HG02973 (cell line): ENCODE measurements around the gene PLD1.

ENCODE experiments used
- ATAC-seq: cut with Tn5 transposase; IDR thresholded peaks from one replicate; pipeline ENCODE4 v1.9.1; 2021; ENCODE audit warnings: moderate library complexity; ENCODE audit not compliant: unreplicated experiment

The PLD1 gene

DNA sequence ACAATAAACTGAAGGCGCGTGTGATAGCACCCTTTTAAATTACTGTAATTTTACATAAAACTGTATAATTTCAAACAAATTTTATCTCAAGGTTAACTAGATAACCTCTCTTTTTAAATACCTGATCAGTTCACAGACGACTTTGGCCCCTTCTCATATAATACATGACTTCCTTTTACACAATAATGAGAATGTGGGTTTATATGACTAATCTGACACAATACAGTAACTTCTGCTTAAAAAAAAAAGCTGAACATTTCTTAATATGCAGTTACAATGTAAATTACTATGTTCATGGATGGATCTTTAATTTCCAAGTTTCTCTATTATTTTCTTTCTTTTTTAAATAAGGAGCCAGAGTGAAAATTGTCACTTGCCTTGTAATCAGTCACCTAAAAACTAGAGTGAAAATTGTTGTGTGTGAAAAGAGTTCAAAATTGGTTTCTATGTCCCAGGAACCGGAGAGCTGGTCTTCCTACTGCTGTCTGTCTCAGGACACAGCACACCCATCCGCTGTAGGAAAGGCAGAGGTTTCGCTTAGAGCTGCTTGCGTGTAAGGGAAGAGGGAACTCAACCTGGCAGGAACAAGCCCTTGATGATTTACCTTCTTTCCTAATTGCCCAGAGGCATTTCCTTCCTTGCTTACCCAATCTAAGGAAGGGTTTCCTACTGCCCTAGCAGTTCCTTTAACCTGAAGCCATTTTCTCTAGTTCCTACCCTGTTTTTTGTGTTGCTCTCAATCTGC, 33.3 kb downstream of the PLD1 start:
- no peak for ATAC-seq

DNA sequence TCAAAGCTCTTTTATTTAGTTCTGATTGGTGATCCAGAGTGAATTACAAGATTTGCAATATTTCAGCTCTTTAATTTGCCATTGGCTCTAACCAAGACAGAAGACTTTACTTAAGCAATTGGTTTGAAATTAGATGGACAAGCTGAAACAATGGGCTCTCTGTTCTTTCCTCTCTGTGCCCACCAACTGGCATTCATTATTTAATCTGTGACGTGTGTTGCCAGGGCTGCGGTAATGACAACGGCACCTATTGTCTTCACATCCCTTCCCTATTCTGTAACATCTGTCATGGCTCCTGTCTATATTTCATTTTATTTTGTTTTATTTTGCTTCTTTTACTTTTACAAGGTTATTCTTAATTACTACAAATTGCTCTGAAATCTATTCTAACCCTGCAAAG, 33.9 kb downstream of the PLD1 start:
- no peak for ATAC-seq

DNA sequence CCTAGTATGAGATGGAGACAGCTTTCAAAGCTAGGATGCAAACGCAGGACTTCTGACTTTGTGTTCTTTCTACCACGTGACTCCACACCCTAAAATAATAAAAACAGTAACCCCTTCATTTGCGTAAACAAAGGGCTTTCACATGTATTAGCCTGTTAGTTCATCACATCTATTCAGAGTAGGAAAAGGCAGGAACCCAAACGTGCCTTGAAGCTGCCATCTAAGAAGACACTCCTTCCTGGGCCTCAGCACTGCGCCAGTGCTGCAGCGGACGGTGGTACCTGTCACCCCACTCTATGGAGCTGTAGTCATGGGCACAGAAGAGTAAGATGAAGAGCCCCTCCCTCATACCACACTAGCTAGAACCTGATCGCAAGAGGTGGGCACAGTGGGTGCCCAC, 34.3 kb downstream of the PLD1 start:
- ATAC-seq, result no peak

DNA sequence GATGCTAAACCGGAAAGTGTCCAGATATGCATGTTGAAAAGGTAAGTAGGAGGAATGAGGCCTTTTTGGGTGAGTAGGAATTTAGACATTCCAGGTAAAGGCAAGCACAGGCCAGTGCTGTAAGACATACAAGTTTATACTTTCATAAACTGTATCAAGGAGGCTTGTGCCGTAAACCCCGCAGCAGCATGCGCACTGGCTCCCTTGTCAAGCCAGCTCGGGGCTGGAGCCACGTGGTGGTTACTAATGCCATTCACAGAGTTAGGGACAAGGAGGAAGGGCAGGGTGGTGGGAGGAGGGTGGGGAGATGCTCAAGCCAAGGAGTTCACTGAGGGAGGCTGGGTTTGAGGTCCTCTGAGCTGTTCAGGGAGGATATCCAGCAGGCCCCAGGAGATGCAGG, 35.8 kb downstream of the PLD1 start:
- no peak for ATAC-seq

DNA sequence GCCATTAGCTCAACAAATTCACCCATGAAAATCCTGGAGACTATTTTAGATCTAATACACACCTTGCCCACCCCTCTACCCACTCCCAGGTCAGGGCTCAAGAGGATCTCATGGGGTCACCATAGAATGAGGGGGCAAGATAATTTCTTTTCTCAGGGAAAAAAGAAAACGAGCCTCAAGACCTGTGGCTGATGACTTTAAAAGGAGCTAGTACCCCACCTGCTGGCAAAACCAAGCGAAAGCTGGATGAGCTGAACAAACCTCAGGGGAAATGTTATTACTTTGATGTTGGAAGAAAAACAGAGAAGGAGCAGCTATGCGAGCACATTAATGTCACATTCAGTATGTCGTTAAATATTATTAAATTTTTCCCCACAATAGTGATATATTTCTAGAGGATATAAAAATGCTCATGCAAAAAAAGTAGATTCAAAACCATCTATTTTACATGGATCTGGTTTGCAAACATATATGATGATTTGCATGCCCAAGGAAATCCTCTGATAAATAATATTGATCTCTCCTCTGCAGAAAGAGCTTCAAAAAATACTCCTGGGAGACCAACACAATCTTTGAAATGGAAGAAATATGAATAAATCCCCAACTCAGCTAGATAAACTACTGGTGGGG, 37.7 kb downstream of the PLD1 start:
- ATAC-seq, result no peak

DNA sequence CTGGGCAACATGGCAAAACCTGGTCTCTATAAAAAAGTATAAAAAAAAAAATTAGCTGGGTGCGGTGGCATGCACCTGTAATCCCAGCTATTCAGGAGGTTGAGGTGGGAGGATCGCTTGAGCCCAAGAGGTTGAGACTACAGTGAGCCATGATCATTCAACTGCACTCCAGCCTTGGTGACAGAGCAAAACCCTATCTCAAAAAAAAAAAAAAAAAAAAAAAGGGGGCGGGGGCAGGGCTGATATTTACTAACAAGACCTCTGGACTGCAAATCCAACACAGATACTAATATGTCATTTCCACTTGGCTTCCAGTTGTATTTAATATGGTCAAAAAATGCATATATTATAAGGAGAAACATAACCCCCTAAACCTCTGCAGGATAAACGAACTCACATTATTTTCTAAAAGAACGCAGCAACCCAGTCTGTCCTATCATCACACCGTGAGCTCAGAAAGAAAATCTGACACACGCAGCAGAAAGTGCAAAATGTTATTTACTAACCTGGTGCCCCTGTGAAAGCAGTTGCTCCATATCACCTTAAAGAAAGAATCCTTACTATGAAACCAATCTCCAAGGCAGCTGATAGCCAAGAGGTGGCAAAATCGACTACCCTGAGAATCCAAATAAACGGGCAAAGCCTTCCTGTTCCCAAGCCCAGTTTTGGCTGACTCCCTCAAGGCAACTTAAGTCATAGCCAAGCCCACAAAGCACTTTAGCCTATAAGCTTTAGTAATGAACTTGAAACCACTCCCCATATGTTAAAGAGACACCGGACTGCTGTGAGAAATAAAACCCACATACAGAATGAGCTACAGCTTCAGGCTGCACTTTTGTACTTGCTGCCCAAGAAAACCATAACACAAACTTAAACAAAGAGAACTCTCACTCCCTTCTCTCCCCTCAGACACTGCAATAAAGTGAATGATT, 39.3 kb downstream of the PLD1 start:
- no peak for ATAC-seq

DNA sequence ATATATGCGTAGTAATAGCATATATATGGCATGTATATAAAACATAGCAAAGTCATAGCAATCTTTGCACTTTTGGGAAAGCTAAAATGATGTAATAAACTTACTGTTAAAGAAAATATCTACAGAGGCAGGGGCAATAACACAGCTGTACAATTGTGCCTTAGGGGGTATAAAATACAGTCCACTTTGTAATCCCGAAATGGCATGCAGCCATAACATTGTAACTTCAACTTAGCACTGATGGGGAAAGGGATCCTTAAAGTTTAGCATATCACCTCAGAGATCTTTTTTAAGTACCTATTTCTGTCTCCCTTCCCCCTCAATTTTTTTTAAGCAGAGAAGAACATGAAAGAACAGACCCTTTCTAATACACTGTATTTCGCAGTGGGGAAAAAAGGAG, 40.8 kb downstream of the PLD1 start:
- ATAC-seq, result no peak

DNA sequence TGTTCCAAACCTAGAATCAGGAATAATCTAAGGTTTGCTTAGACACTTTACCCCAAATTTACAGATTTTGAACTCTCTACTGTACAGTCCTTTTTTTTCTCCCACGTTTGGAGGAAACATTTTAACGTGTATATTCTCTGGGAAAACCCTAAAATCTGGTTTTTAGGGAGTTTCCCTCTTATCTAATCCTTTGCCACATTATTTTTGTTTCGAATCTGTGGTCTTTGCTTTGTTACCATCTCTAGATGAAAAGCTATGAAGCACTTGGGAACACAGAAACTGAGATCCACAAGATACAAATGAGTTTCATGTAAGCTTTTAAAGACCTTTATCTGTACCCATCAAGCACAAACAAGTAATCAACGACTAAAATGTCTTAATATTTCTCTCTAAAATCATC, 41.3 kb downstream of the PLD1 start:
- no peak for ATAC-seq

DNA sequence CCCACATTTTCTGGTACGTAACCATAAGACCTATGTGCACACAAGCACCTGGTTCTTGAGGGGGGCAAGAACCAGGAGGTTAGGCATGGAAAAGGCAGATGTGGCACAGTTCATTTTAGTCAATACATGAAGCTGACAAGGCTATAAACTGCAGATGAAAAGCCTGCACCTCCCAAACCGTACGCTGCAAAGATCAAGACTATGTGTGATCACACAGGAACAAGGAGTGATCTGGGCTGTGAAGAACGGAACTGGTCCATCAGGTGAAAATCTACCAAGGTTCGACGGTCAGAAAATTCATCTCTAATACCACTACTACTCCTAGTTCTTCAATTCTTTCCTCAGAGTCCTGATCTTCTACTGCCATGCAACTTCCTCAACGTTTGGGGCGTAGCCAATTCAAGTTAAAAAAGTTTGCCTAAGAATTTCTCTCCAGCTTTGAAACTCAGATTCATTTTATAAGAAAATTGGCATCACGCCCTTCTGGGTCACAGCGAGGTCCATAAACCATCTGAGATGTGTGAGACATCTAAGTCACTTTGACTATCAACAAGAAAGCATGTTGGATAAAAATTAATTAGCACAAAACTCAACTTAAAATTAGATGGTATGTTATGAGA, 41.9 kb downstream of the PLD1 start:
- ATAC-seq, result no peak

DNA sequence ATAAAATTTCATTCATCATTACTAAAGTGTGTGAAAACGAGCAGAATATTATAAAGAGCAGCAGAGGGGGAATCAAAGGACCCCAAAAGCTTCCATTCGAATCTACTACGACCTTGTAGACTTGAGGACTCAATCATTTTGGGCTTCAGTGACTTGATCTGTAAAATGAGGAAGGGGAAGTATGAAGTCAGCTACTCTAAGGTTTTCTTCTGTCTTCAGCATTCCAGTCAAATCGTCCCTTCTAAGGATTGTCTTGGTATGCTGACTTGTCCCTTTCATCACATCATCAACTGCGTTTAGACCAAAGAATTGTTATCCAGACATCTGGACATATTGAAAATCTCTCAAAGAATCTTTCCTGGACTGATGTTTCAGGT, 44.8 kb downstream of the PLD1 start:
- ATAC-seq, result no peak

DNA sequence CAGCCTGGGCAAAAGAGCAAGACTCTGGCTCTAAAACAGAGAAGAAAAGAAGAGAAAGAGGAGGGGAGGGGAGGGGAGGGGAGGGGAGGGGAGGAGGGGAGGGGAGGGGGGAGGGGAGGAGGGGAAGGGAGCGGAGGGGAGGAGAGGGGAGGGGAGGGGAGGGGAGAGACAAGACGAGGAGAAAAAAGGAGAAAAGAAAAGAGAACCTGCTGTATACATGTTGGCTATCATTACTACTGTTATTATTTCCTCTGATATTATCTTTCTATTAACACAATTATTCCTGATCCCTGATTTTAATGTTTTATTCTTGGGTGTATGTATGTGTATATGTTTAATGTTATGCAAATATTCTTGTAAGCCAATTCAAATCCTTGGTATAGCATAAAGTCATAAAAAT, 46.9 kb downstream of the PLD1 start:
- no peak for ATAC-seq

DNA sequence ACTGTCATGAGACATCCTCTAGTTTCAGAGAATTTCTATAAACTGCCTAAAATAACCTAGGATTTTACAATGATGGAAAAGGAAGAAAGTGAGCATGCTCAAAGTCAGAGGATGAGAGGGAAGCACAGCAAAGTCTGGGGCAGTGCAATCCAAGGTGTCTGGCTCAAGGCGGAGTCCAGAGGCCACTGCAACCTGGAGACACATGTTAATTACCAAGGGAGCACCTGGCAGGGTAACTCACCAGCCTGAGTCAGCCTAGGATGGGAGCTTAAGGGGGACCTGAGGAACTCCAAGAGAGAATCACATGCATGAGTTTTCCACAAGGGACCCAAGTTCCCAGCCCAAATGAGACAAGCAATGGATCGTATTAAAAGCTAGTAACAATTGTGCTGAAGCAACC, 49.8 kb downstream of the PLD1 start:
- ATAC-seq, result no peak

DNA sequence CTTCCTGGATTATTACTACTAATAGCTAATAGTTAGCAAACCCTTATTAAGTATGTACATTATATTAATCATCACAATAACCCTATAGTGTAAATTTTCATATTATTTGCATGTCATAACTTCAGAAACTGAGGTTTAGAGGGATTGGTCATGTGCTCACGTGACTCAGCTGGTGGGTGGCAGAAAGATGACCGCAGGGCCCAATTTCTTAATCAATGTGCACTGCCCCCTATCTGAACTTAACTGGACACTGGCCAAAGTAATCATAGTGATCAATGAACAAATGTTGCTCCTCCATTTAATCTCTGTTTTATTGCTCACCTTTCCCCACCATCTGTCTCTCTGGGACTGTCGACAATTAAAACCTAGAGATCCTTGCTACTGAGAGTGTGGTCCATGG, 52.2 kb downstream of the PLD1 start:
- ATAC-seq, result no peak

DNA sequence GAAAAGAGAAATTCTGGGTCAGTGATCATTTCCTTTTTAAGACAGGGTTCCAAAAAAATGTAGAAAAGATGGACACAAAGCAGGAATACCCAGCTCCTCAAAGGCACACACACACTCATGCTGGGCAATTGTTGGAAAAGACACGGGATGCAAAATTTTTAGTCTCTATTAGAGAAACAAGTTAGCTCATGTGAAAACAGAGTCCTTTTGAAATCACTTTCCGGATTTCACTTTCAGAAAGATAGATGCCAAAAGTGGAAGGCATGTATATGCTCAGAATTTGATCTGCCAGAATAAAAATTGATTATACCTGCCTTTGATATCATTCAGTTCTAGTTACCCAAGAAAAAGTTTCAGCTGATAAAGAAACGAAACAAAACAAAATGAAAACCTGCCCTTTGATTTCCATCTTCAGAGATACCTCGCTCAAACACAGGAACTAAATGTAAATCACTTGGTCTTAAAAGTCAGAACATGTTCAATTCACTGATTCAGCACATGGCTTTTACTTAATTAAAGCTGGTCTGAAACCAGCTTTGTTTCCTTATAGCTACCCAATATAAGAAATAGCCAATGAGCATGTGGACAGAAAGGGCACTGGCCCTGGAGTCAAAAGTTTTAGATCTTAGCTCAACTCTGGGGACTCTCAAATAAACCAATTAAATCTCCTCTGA, 52.8 kb downstream of the PLD1 start:
- ATAC-seq, result no peak

DNA sequence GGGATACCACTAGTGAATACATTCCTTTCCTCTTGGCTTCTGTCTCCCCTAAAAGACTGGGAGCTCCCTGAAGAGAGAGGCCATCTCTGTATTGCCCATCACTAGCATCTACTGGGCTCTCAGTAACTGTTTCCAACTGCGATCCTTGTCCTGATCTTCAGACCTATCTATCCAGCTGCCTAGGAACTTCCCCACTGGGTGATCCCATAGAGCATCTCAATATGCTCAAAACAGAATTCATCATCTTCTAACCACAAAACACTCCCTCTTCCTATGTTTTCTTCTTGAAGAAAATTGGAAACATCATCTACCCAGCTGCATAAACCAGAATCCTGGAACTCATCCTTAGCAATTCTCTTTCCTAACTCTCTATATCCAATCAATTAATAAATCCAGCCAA, 54.6 kb downstream of the PLD1 start:
- no peak for ATAC-seq

DNA sequence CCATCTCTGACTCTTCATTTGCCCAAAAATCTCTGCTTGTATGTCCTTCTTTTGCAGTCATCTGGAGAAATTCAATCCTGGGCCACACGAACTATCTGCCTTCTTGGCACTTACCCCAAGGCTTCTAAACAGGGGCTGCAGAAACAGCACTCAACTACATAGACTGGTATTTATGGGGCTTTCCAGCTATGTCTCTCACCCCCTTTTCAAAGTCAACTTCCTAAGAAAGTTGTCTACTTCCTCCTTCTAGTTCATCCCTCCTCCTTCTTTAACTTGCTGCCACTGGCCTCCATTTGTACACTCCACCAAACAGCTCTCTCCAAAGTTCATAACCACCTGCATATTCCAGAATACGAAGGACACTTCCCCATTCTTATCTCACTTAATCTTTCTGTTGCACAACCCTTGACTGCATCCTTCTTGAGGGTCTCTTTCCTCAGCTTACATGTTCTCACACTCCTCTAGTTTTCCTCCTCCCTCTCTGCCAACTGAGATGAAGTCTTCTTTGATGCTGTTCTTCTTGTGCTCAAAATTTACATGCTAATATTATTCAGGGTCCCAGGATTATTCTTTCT, 55.2 kb downstream of the PLD1 start:
- no peak for ATAC-seq

DNA sequence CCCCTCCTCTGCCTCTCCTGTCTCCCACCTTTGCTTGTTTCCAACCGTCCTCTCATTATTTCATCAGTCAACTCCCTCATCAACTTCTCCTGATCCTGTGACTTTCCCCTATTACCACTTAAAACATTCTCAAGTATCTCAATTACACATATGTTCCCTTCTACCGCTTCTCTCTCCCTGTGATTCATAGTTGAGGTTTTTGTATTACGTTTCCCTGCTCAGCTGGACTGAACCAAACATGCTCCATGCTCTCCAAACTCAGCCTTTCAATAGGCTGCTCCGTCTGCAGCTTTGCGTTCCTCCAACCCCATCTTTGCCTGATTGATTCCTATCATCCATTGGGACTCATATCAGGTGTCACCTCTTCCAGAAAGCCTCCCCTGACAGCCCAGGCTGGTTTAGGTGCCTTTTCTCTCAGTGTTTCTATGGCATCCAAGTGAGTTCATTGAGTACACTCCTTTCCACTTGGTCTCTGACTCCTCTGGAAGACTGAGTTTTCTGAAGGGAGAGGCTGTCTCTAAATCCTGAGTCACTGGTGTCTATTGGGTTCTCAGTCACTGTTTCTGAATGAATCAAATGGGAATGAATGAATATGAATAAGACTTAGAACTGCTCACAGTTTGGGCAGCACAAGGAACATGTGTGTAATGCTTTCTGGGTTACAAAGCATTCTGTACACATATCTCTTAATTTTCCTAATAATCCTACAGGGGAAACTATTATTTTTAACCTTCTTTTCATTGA, 56.4 kb downstream of the PLD1 start:
- ATAC-seq, result no peak

DNA sequence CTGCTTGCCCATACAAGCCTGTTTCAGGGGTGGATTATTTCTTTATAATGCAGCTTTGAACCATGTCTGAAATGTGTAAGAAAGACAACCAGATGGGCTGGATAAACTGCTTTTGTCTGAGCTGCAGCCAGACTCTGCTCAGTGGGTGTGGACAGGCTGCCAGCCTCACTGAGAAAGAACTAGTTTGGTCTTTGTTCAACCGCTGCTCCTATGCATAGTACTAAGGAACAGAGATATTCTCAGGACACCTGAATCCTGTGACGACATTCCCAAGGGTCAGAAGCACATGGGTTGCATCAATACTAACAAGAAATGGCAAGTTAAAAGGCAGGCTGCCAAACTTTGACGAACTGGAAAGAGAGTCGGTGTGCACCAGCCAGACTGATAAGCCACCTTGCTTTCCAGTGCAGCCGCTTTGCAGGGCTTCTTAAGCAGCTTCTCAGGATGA, 57.2 kb downstream of the PLD1 start:
- ATAC-seq, result no peak

DNA sequence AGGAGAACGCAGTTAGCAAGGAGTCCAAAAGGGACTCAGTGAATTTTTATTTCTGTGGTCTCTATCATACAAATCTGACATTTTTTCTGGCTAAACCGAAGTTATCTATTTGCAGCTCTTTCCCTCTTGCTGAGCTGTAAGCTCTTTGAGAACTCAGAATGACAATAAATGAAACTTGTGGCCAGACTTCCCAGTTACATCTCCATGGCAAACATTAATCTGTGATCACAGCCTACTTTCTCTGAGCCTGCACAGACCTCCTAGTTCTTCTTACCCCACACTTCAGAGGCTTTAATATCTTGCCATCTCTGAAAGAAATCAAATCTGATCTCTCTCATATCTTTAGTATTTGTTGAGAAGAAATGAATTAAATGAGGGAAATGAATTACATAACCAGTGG, 58.0 kb downstream of the PLD1 start:
- ATAC-seq, result no peak

DNA sequence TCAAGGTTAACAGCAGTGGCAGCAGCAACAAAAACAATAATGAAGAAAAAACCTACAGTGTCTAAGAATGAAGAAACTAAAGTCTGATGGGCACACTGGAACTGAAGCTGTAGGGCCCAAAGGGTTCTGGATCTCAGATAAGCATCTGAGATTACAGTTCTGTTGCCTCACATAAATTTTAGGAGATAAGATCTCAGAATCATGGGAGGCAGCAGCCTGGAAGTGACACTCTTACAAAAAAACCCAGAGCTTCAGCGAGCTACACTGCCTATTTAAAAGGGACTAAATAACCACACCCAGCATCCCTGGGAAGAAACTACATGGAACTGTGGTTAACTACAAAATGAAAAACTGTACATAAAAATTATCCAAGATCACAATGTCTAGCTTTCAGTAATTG, 61.2 kb downstream of the PLD1 start:
- no peak for ATAC-seq
